Stimulated activated CD8-positive, alpha-beta memory T cell treated with anti-CD3 and anti-CD28 coated beads, Interleukin-7, amount 100 ng/mL, for 1 hour (primary cell): ENCODE data around the gene MTR.

Experiments used
- DNase-seq, 2 donors: peaks; one replicate each; pipeline ENCODE4 v3.0.0-alpha.2; 2020; ENCODE audit warnings: low read depth in 2 of 2

MTR gene

GRCh38 chr1:236795035-236795756 lies at the start of gene MTR:
Gene MTR (plus strand): TSS chr1:236795292. CDS start chr1:236795704, 412 bp downstream.
- DNase-seq = peak; percentile 88 to 90

GRCh38 chr1:236746785-236747184 lies 48.3 kb upstream of the MTR start:
- no peak for DNase-seq

GRCh38 chr1:236747311-236747985 lies 47.6 kb upstream of the MTR start:
- DNase-seq = no peak

GRCh38 chr1:236748268-236748870 lies 46.7 kb upstream of the MTR start:
- DNase-seq = no peak

GRCh38 chr1:236750928-236751327 lies 44.2 kb upstream of the MTR start:
- no peak for DNase-seq

- no peak for DNase-seq
Measured at GRCh38 chr1:236751385-236751784, 43.7 kb upstream of the MTR start.

- no peak for DNase-seq
Measured at GRCh38 chr1:236751935-236752334, 43.2 kb upstream of the MTR start.

- no peak for DNase-seq
Measured at GRCh38 chr1:236753516-236753915, 41.6 kb upstream of the MTR start.

- no peak for DNase-seq
Measured at GRCh38 chr1:236753964-236754363, 41.1 kb upstream of the MTR start.

- DNase-seq = no peak
Measured at GRCh38 chr1:236754525-236755210, 40.4 kb upstream of the MTR start.

GRCh38 chr1:236757640-236758039 lies 37.5 kb upstream of the MTR start:
- DNase-seq = no peak

- DNase-seq = no peak
Measured at GRCh38 chr1:236759252-236759859, 35.7 kb upstream of the MTR start.

GRCh38 chr1:236760480-236760879 lies 34.6 kb upstream of the MTR start:
- no peak for DNase-seq

GRCh38 chr1:236760986-236761385 lies 34.1 kb upstream of the MTR start:
- DNase-seq = no peak

- DNase-seq = no peak
Measured at GRCh38 chr1:236761397-236762132, 33.5 kb upstream of the MTR start.

- no peak for DNase-seq
Measured at GRCh38 chr1:236762410-236762809, 32.7 kb upstream of the MTR start.

- no peak for DNase-seq
Measured at GRCh38 chr1:236765831-236766230, 29.3 kb upstream of the MTR start.

- DNase-seq = no peak
Measured at GRCh38 chr1:236766506-236766905, 28.6 kb upstream of the MTR start.

GRCh38 chr1:236767276-236767675 lies 27.8 kb upstream of the MTR start:
- DNase-seq = no peak

GRCh38 chr1:236768601-236769000 lies 26.5 kb upstream of the MTR start:
- no peak for DNase-seq

- no peak for DNase-seq
Measured at GRCh38 chr1:236773919-236774318, 21.2 kb upstream of the MTR start.
